GM19025 (cell line): ENCODE data around the gene KCNQ4.
A peak's percentile ranks its signal among the peaks of the same experiment; 100 is the strongest.

Experiments
- ATAC-seq: cut with Tn5 transposase; IDR thresholded peaks from one replicate; pipeline ENCODE4 v1.9.1; 2021; ENCODE audit warnings: mild to moderate bottlenecking, low read depth, moderate library complexity; ENCODE audit not compliant: unreplicated experiment

Gene KCNQ4

DNA sequence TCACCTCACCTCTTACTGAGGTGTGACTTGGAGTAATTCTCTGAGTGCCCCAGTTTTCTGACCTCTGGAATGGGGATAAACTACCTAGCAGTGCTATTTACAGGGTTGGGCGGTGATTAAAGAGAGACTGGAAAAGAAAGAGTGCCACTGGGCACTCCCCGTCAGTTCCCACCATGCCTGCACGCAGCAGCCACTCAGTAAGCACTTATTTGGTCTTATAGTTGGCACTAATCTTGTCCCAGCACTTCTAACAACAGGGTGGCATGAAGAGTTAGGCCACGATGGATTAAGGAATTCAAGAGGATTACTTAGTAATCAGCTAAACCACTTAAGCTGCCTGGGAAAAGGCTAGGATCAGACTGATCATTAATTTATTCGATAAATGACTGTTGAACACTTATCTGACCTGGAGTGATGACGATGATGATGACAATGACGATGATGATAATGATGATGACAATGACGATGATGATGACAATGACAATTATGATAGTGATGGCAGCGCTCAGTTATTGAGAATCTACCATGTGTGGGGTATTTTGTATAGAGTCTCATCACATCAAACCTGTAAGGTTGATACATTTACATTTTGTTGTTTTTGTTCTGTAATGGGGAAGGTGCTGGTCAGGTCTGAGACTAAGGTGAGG lies 73.2 kb downstream of the KCNQ4 start:
- ATAC-seq: no peak

- ATAC-seq: no peak
Observed at GRCh38 chr1:40857737-40858136, 74.2 kb downstream of the KCNQ4 start.

GRCh38 chr1:40858856-40859416 lies 75.3 kb downstream of the KCNQ4 start:
- no peak for ATAC-seq

- no peak for ATAC-seq
Observed at GRCh38 chr1:40860706-40861223, 77.2 kb downstream of the KCNQ4 start.

DNA sequence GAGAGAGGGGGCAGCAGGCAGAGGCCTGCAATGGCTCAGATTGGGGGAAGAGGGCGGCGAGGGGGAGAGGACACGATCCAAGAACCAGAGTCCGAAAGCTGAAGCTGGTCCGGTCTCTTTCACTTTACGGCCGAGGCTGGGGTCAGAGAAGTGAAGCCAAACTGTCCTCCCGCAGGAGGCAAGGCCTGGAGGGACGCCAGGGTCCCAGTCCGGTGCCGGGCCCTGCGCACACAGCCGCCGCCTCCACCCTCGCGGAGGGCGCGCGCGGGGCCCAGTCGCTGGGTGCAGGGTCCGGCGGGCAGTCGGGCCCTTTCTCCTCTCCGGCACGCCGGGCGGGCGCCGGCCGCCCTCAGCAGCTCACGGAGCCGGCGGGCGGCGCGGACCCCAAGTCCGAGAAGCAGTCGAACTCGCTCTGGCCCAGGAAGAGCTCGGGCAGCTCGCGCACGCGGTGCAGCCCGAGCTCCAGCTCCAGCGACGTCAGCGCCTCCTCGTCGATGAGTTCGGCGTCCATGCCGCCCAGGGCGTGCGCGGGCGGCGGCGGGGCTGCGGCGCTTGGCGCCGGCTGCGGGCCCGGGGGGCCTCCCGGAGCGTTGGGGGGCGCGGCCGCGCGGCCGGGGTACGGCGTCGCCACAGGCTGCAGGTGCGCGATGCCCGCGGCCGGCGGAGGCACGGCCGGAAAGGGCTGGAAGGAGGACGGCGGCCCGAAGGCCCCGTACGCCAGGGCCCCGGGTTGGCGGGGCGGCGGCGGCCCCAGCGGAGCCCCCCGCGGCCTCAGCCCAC lies 77.8 kb downstream of the KCNQ4 start:
- ATAC-seq: peak; percentile 4

DNA sequence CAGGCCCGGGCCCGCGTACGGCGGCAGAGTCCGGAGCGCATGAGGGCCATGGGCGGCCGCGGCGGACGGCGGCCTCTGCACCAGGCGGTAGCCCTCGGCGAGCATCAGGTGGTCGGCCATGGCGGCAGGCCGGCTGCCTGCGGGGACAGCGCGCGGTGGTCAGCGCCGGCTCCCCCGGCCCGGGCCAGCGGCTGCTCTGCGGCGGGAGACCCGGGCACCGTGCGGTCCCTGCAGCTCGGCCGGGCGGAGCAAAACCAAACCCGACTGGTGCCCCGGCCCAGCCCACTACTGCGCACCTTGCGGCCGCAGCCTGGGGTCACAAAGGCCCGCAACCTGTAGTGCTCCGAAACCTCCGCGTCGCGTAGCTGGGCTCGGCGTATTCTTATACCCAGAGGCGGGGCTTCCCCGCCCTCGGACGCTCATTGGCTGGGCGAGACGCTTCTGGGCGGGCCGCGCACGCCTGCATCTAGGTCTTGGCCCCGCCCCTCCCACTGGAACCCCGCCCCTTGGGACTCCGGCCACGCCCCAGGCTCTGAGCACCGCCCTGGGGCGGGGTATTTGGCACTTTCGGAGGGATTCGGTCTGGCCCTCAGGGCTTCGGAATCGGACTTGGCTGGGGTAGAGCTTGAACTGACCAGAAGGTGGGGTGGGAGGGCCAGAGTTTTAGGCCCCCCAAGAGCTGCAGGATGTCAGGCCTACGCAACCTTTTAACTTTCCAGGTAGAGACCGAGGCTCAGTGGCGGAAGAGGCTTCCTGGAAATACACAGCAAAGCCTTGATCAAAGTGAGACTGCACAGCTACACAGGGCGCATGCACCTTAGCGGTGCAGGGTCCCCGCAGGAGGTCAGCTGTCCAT lies 78.6 kb downstream of the KCNQ4 start, which contains the start of gene CITED4:
Gene CITED4 (minus strand): TSS at position 356 of the 856 bp plus-strand sequence. CDS start 236 bp downstream, at position 120.
- ATAC-seq: peak; percentile 95

DNA sequence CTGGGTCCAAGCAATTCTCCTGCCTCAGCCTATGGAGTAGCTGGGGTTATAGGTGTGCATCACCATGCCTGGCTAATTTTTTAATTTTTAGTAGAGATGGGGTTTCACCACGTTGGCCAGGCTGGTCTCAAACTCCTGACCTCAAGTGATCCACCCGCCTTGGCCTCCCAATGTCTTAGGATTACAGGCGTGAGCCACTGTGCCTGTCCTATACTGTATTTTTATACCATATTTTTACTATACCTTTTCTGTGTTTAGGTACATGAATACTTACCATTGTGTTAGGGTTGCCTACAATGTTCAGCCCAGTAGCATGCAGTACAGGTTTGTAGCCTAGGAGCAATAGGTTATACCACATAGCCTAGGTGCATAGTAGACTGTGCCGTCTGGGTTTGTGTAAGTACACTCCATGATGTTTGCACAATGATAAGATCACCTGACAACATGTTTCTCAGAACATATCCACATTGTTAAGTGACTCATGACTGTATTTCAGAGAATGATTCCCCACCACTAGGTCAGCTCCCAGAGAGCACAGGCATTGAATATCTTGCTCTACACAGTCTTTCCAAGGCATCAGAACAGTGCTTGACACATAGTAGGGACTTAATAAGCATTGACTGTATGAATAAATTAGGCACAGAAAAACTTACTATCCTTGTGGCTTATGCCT lies 84.6 kb downstream of the KCNQ4 start:
- ATAC-seq: no peak

DNA sequence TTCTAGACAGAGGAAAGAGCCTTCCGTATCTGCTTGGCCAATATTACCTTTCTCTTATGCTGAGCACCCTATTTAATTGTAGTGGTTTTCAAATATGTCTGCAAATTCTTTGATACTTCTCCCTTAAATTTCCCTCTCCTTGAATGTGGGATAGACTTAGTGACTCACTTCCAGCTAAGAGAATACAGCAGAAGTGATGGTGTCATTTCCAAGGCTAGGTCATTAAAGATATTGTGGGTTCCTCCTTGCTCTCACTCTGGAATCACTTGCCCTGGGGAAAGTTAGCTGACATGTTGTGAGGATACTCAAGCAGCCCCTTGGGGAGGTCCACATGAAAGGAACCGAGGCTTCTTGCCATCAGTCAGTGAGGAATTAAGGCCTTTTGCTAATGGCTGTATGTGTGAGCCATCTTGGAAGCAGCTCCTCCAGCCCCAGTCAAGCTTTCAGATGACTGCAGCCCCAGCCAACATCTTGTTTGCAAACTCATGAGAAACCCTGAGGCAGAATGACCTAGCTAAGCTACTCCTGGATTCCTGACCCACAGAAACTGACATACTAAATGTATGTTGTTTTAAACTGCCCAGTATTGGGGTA lies 86.6 kb downstream of the KCNQ4 start:
- ATAC-seq: no peak

DNA sequence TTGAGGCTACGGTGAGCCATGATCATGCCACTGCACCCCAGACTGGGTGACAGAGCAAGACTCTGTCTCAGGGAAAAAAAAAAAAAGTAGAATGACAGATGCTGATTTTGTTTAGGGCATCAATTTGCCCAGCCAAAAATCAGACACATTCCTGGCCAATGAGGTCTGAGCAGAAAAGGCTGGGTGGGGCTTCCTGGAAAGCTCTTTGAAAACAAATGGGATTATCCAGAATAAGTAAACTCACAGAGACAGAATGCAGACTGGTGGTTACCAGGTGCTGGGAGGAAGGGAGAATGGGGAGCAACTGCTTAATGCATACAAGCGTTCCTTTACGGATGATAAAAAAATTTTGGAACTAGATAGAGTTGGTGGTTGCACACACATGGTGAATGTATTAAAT lies 88.7 kb downstream of the KCNQ4 start:
- no peak for ATAC-seq

GRCh38 chr1:40873863-40874472 lies 90.4 kb downstream of the KCNQ4 start:
- no peak for ATAC-seq

- ATAC-seq: no peak
Observed at GRCh38 chr1:40876436-40876761, 92.8 kb downstream of the KCNQ4 start.

GRCh38 chr1:40876891-40877290 lies 93.3 kb downstream of the KCNQ4 start:
- no peak for ATAC-seq

DNA sequence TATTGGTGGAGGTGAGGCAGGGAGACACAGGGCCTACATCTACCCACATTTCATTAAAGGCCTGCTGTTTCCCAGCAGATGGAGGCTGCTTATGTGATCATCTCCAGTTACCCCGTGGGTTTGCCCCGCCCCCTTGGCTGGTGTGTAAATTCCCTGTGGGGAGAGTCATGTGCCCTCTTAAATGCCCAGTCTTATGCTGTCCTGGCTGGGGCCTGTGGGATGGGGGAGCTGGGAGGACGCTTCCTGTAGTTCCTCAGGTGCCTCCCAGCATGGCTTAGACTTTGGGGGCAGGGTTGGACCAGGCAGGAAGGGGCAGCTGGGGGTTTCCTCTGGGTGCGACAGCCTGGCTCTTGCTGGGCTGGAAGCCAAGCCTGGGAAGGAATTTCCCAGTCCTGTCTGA lies 94.1 kb downstream of the KCNQ4 start:
- no peak for ATAC-seq

DNA sequence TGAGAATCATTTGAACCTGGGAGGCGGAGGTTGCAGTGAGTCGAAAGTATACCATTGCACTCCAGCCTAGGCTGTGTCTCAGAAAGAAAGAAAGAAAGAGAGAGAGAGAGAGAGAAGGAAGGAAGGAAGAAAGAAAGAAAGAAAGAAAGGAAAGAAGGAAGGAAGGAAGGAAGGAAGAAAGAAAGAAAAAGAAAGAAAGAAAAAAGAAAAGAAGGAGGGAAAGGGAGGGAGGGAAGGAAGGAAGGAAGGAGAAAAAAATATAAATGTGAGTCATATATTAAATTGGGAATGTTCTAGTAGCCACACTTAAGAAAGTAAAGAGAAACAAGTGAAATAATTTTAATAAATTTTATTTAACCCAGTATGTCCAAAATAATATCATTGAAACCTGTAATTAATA lies 95.3 kb downstream of the KCNQ4 start:
- ATAC-seq: no peak

GRCh38 chr1:40879482-40880175 lies 96.0 kb downstream of the KCNQ4 start:
- ATAC-seq: no peak

DNA sequence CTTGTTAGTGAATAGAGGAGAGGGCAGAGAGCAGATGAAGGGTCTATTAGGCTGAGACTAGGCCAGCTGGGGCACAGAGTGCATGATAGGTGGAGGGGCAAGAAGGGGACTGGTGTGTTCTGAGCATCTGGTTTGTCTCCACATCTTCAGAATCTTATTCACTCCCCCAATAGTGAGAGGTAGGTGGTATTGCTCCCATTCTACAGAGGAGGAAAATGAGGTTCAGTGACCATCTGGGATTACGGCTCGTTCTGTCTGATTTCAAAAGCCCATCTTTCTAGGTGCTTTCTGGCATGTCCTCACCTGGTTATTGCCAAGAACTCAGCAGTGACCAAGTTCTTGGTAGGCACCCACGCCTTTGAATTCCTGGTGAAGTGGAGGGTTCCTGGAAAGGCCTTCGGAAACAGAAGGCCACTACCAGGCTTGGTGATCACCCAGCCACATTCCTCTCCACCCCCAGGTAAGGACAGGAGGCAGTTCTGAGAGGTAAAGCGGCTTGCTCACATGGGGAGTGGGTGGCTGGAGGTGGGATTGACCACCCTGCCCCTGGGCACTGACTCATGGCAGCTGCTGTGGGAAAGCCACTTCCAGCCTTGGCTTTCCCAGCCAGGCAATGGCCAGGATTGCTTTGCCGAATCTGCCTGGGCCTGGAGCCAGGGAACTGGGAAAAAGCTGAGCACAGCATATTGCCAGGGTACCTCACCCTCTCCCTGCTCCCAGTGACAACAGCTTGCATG lies 97.4 kb downstream of the KCNQ4 start:
- no peak for ATAC-seq

DNA sequence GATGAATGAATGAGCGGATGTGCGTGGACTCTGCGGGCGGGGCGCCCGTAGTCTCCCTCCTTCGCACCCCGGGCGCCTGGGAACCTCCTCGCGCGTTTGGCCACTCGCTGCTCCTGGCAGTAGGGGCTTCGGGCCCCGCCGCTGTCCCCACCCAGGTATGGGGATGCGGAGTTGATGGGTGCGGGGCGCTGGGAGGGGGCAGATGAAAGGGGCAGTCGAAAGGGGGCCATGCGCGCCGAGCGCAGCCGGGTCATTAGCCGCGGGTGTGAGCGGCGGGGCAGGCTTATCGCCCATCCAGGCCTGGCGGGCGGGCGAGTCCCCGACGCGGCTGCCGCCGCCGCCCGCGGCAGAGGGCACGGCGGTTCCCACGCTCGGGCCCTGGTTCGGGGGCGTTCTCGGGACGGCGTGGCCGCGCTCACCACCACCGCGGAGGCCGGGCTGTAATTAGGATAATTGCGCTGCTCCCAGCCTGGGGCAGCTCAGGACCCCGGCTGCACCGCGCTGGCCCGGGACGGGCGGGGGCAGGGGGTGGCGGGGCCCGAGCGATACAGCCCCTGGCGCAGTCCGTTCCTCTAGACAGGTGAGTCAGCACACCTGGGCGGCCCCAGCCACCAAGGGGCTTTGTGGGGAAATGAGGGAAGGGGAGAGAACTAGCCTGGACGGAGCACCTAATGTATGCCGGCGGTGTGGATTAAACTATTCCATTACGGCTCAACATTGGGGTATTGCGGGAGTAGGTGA lies 100.6 kb downstream of the KCNQ4 start:
- ATAC-seq: no peak
